Activated CD4-positive, CD25-positive, alpha-beta regulatory T cell treated with anti-CD3 and anti-CD28 coated beads, Interleukin-2, amount 50 U/mL, for 24 hours (primary cell): ENCODE data around the gene CCDC12.

Experiments
- ATAC-seq, 2 donors: fragments of 150-1000 bp; cut with Tn5 transposase; one replicate each; pipeline ENCODE4 v1.10.0; 2021; ENCODE audit warnings: mild to moderate bottlenecking in 1 of 2, moderate library complexity in 1 of 2

The CCDC12 gene

DNA sequence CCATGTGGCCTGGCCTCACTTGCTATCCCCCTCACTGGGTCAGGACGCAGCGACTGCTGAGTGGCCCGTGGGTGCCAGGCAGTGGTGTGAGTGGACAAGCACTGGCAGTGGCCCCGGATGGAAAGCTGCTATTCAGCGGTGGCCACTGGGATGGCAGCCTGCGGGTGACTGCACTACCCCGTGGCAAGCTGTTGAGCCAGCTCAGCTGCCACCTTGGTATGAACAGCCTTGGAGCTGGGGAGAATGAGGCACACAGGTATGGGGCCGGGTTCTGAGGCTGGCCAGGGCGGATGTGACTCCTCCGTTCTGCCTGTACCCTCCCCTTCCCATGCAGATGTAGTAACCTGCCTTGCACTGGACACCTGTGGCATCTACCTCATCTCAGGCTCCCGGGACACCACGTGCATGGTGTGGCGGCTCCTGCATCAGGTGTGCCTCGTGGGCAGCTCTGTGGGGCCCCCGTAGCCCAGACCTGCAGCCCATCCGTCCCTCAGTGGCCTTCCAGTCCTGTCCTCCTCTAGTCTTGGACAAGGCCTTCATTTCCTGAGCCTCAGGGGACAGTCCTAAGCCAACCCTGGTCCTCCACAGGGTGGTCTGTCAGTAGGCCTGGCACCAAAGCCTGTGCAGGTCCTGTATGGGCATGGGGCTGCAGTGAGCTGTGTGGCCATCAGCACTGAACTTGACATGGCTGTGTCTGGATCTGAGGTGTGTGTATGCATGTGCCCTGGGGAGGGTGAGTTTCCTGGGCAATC, 31.1 kb upstream of the CCDC12 start:
- no peak for ATAC-seq

GRCh38 chr3:47007001-47007400, 30.5 kb upstream of the CCDC12 start:
- no peak for ATAC-seq

- ATAC-seq, result no peak
Measured at GRCh38 chr3:47006145-47006651, 29.7 kb upstream of the CCDC12 start.

DNA sequence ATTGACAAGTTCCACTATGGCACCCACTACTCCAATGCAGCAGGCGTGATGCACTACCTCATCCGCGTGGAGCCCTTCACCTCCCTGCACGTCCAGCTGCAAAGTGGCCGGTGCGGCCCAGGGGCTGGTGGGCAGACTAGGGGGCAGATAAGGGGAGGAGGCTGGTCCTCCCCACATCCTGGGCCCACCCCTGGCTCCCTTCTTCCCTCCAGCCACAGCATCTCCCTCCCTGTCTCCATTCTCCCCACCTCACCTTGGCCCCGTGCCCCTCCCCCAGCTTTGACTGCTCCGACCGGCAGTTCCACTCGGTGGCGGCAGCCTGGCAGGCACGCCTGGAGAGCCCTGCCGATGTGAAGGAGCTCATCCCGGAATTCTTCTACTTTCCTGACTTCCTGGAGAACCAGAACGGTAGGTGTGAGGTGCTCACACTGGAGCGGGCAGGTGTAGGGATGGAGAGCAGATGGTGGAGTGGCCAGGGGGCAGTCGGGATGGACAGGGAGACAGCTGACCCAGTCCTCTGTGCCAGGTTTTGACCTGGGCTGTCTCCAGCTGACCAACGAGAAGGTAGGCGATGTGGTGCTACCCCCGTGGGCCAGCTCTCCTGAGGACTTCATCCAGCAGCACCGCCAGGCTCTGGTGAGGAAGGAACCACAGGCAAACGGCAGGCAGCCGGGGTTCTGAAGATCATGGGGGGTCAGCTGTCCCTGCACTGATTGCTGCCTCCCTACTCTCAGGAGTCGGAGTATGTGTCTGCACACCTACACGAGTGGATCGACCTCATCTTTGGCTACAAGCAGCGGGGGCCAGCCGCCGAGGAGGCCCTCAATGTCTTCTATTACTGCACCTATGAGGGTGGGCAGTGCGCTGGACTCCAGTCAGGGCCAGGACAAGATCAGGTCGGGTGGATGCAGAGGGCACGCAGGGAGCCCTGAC, 28.9 kb upstream of the CCDC12 start:
- ATAC-seq, result no peak

DNA sequence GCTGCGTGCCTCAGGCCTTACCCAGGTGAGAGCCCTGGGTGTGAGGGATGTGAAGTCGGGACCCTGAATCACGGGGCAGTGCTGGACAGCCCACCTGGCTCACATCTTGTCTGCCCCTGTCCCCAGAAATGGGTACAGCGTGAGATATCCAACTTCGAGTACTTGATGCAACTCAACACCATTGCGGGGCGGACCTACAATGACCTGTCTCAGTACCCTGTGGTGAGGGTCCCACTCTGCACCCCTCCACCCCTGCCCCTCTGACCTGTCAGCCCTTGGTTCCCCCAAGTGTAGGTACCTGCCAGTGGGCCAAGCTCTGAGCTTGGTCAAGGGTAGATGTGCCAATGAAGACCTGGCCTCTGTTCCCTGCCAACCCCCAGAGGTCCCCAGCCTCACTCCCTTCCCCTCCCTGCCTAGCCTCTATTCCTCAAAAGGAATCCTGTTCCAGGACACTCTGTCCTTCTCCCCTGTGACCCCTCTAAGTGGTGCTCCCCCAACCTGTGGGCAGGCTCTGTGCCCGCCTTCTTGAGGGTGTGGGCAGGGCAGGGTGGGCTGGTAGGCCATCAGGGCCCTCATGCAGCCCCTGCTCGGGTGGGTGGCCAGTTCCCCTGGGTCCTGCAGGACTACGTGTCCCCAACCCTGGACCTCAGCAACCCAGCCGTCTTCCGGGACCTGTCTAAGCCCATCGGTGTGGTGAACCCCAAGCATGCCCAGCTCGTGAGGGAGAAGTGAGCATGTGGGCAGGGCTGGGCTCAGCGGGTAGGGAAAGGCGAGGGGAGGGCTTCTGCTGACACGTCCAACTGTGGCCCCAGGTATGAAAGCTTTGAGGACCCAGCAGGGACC, 28.0 kb upstream of the CCDC12 start:
- ATAC-seq, result no peak

DNA sequence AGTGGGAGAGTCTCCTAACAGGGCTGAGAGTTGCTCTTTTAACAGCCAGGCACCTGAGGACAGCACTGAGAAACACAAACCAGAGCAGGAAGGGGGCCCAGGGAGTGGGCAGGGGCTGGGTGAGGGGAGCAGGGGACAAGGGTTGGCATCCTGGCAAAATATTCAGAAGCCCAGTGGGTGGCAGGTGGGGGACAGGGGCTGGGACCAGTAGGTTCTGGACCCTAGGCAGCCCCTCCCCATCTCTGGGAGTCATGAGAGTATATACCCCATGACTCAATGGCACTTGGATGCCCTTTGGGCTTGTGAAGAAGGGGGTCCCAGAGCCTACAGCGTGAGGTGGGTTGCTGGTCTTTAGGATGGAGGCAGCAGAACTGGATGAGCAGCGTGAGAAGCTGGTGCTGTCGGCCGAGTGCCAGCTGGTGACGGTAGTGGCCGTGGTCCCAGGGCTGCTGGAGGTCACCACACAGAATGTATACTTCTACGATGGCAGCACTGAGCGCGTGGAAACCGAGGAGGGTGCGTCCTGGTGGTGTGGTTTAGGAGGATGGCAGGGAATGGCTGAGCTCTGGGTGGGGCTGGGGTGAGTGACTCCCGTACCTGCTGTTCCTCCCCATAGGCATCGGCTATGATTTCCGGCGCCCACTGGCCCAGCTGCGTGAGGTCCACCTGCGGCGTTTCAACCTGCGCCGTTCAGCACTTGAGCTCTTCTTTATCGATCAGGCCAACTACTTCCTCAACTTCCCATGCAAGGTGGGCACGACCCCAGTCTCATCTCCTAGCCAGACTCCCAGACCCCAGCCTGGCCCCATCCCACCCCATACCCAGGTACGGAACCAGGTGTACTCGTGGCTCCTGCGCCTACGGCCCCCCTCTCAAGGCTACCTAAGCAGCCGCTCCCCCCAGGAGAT, 27.2 kb upstream of the CCDC12 start:
- no peak for ATAC-seq

- no peak for ATAC-seq
Measured at GRCh38 chr3:47003056-47003410, 26.5 kb upstream of the CCDC12 start.

DNA sequence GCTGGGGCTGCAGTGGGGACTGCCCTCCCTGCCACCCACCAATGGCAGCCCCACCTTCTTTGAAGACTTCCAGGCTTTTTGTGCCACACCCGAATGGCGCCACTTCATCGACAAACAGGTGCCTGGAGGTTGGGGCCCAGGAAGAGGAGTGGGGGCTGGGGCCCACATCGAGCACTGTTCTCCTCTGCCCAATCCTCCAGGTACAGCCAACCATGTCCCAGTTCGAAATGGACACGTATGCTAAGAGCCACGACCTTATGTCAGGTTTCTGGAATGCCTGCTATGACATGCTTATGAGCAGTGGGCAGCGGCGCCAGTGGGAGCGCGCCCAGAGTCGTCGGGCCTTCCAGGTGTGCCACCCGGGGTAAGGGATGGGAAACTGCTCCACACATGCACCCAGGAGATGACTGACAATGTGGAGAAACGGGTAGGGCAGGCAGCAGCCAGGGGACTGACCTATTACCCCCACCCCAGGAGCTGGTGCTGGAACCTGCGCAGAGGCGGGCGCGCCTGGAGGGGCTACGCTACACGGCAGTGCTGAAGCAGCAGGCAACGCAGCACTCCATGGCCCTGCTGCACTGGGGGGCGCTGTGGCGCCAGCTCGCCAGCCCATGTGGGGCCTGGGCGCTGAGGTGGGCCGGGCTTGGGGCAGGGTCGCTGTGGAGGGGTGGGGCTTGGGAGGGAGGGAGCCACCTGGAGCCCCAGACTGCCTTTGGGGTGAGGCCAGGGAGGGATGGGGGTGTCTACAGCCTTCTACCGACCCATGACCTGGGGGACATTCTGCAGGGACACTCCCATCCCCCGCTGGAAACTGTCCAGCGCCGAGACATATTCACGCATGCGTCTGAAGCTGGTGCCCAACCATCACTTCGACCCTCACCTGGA, 25.9 kb upstream of the CCDC12 start:
- no peak for ATAC-seq

DNA sequence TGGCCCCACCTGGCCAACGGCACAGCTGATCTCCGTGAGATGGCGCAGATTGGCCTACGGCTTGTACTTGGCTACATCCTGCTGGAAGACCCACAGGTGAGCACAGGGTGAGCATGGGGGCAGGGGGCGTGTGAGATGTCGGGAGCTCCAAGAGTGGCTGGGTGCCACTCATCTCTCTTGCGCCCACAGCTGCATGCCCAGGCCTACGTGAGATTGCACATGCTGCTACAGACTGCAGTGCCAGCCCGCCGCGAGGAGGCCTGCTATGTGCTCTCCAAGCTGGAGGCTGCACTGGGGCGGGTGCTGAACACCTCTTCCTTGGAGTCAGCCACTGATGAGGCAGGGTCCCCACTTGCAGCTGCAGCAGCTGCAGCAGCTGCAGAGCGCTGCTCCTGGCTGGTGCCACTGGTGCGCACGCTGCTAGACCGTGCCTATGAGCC, 25.2 kb upstream of the CCDC12 start:
- ATAC-seq, result no peak

DNA sequence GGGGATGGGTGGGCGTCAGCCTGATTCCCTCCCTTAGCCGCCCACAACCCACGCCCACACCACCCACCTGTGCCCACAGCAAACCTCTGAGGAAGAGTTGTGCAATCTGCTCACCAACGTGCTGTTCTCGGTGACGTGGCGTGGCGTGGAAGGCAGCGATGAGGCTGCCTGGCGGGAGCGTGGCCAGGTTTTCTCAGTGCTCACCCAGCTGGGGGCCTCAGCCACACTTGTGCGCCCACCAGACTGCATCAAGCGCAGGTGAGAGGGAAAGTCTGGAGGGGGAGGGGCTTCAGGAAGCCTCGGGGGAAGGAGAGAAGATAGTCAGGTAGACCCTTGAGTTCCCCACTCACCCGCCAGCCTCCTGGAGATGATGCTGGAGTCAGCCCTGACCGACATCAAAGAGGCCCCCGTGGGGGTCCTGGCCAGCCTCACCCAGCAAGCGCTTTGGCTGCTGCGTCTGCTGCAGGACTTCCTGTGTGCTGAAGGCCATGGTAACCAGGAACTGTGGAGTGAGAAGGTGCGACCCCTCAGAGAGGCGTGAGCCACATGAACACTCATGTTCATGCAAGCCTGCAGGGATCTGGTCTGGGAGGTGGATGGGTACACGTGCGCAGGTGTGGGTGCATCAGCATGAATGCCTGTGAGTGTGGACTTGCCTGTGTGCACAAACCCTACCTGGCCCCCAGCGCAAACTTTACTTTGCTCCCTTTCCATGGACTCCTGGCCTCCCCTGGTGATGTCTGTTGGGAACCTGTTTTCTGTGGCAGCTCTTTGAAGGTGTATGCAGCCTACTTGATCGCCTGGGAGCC, 24.6 kb upstream of the CCDC12 start:
- no peak for ATAC-seq

DNA sequence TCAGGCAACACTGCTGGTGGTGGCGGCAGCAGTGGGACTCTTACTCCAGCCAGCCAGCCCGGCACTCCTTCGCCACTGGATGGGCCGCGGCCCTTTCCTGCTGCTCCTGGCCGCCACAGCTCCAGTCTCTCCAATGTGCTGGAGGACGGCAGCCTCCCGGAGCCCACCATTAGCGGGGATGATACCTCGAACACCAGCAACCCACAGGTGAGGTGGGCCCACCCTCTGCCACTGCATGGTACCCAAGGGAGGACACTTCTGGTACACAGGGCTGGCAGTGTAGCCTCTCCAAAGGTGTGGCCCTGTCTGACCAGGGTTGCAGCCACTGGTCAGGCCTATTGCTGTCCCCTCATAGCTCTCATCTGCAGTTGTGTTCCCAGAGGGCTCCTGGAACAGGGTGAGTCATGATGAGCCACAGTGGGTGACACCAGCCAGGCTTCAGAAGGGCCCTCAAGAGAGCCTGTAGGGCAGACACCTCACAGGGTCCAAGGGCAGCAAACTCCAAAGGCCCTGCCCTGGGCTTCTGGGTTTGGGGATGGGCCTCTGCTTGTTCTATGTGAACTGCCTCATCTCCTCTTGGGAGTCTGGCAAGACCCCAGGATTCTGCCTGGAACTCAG, 23.8 kb upstream of the CCDC12 start:
- ATAC-seq, result no peak

DNA sequence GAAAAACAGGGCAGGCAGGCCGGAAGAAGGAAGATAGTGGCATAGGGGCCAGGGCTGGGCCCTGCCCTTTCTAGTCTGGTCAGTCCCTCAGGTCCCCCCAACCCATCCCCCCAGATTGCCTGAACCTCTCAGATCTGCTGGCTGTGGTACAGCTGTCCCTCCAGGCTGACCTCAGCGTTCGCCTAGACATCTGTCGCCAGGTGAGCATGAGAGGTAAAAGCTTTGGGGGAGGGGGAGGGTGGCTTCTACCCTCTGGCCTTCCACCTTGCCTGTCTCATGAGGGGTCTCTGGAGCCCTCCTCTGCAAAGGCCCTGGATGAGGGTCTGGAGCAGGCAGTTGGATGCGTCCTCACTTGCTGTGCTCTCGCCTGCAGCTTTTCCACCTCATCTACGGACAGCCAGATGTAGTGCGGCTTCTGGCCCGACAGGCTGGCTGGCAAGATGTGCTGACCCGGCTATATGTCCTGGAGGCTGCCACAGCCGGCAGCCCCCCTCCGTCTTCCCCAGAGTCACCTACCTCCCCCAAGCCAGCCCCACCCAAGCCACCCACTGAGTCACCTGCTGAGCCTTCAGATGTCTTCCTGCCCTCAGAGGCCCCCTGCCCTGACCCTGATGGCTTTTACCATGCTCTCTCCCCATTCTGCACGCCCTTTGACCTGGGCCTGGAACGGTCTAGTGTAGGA, 23.1 kb upstream of the CCDC12 start:
- ATAC-seq, result no peak

DNA sequence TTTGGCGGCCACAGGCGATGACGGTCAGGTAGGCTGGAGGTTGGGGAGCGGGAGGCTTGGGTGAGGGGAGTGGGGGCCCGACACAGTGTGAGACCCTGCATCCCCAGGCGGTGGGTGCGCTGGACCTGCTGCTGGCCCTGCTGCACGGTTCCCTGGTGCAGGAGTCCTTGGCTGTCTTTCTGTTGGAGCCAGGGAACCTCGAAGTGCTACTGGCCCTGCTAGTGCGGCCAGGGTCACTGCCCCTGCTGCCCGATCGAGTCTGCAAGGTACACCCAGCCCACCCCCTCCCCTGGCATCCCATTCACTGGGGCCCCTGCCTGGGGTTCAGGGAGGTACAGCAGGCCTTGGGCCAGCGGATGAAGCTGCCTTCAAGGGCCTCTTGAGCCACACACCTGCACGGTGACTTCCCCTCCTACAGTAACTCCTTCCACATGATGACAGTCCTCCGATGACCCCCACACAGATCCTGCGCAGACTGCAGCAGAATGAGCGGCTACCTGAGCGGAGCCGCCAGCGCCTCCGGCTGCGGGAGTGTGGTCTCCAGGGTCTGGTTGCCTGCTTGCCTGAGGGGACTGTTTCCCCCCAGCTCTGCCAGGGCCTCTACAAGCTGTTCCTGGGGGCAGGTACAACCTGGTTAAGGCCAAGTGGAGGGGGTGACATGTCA, 22.4 kb upstream of the CCDC12 start:
- ATAC-seq, result no peak

GRCh38 chr3:46998121-46998851, 21.7 kb upstream of the CCDC12 start:
- peak; percentile 73 to 78 for ATAC-seq

DNA sequence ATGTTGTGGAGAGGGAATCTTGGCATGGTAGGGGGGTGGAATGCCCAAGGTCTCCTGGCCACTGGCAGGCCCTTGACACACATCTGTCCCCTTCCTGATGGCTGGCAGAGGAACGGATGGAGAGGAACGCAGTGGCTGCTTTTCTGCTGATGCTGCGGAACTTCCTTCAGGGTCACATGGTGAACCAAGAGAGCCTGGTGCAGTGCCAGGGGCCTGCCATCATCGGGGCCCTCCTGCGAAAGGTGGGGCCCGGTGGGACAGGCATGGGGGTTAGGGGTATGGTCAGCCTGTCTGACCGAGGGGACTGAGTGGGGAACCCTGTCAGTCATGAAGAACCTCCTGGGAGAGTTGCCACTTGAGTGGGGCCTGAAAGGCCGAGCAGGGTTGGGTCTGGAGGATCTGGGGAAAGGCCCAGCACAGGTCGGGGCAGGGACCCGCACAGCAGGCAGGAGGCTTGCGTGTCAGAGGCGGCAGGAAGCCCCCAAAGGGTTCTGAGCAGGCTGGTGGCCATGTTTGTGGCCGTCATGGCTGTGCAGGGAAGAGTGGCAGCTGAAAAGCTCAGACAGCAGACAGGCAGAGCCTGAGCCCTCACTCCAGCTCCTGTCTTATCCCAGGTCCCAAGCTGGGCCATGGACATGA, 21.0 kb upstream of the CCDC12 start:
- ATAC-seq, result no peak

DNA sequence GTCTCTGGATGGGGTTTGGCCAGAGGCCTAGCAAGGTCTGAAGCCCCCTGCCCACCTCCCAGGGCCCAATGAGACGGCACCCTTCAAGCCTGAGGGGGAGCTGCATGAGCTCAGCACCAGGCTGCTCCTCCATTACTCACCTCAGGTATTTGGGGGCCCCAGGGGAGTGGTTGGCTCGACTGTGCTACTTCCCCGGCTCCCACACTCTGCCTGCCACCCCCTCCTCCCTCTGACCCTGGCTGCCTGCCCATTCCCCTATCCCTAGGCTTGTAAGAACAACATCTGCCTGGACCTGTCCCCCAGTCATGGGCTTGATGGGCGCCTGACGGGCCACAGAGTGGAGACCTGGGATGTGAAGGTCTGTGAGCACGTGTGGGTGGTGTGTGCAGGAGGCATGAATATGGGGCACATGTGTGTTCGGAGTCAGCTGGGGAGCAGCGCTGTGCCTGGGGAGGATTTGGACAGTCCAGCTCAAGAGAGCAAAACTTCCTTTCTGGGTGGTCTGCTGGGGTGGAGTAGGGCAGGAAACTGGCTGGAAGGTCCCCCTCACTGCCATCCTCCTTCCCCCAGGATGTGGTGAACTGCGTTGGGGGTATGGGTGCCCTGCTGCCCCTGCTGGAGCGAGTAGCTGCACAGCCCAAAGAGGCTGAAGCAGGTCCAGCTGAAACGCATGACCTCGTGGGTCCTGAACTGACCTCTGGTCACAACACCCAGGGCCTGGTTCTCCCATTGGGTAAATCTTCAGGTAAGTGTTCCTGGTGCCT, 20.3 kb upstream of the CCDC12 start:
- no peak for ATAC-seq
